Measurements from ENCODE around the gene ZGPAT.

The ZGPAT gene

GRCh38 chr20:63689046-63690002, 18.5 kb upstream of the ZGPAT start:
- H3K27ac ChIP-seq: no peak overlapping the region
- no peak for DNase-seq (ENCODE audit: low read depth, low spot score)
- no peak overlapping the region for H3K9ac ChIP-seq (ENCODE audit: insufficient read length)
- no peaks in the 10 kb centered on the region for H3K9me3 ChIP-seq (ENCODE audit: low read depth, low read length)
- no peak overlapping the region for H3K4me3 ChIP-seq
- H3K36me3 ChIP-seq (ENCODE audit: insufficient read depth, low read length): no peaks in the 10 kb centered on the region
- TF ChIP-seq FOXP2 (optimal IDR thresholded peaks at IDR 0.05; ENCODE audit: control extremely low read depth, extremely low read length, insufficient read depth): no peak
- no peak for TF ChIP-seq EZH2 (IDR thresholded peaks at IDR 0.05)
- TF ChIP-seq POLR2AphosphoS5 (IDR thresholded peaks at IDR 0.05; ENCODE audit: borderline replicate concordance, low read depth, low read length): no peak

GRCh38 chr20:63690003-63690897, 17.6 kb upstream of the ZGPAT start:
- no peaks in the 10 kb centered on the region for H3K36me3 ChIP-seq (ENCODE audit: insufficient read depth, low read length)
- H3K4me3 ChIP-seq: no peak overlapping the region
- no peak for DNase-seq (ENCODE audit: low read depth, low spot score)
- H3K9ac ChIP-seq (ENCODE audit: insufficient read length): no peak overlapping the region
- TF ChIP-seq POLR2AphosphoS5 (IDR thresholded peaks at IDR 0.05; ENCODE audit: borderline replicate concordance, low read depth, low read length): no peak
- no peak for TF ChIP-seq EZH2 (IDR thresholded peaks at IDR 0.05)
- no peak for TF ChIP-seq FOXP2 (optimal IDR thresholded peaks at IDR 0.05; ENCODE audit: control extremely low read depth, extremely low read length, insufficient read depth)
- H3K9me3 ChIP-seq (ENCODE audit: low read depth, low read length): no peaks in the 10 kb centered on the region
- no peak overlapping the region for H3K27ac ChIP-seq

GRCh38 chr20:63690898-63691710, 16.7 kb upstream of the ZGPAT start:
- Histone ChIP-seq H3K27ac (no peak overlapping the region), H3K4me3 (no peak overlapping the region), H3K36me3 (ENCODE audit: insufficient read depth, low read length) (no peaks in the 10 kb centered on the region), H3K9ac (ENCODE audit: insufficient read length) (no peak overlapping the region), H3K9me3 (ENCODE audit: low read depth, low read length) (no peaks in the 10 kb centered on the region)
- TF ChIP-seq POLR2AphosphoS5 (IDR thresholded peaks at IDR 0.05; ENCODE audit: borderline replicate concordance, low read depth, low read length): no peak
- no peak for TF ChIP-seq EZH2 (IDR thresholded peaks at IDR 0.05)
- DNase-seq (ENCODE audit: low read depth, low spot score): no peak

- no peak for DNase-seq (ENCODE audit: low read depth, low spot score)
- TF ChIP-seq EZH2 (IDR thresholded peaks at IDR 0.05): no peak
- no peak for TF ChIP-seq POLR2AphosphoS5 (IDR thresholded peaks at IDR 0.05; ENCODE audit: borderline replicate concordance, low read depth, low read length)
- no peak for TF ChIP-seq FOXP2 (optimal IDR thresholded peaks at IDR 0.05; ENCODE audit: control extremely low read depth, extremely low read length, insufficient read depth)
- no peak overlapping the region for H3K27ac ChIP-seq
- H3K9me3 ChIP-seq (ENCODE audit: low read depth, low read length): no peaks in the 10 kb centered on the region
- no peaks in the 10 kb centered on the region for H3K36me3 ChIP-seq (ENCODE audit: insufficient read depth, low read length)
- no peak overlapping the region for H3K4me3 ChIP-seq
- H3K9ac ChIP-seq (ENCODE audit: insufficient read length): no peak overlapping the region
These were observed 16.0 kb upstream of the ZGPAT start for GRCh38 chr20:63691711-63692435.

- Histone ChIP-seq H3K36me3 (ENCODE audit: insufficient read depth, low read length) (no peaks in the 10 kb centered on the region), H3K9ac (ENCODE audit: insufficient read length) (no peak overlapping the region), H3K27ac (0 out of 2 replicates have a peak overlapping the region, but pooled peaks have one; percentile 13), H3K9me3 (ENCODE audit: low read depth, low read length) (no peaks in the 10 kb centered on the region), H3K4me3 (no peak overlapping the region)
- TF ChIP-seq EZH2 (IDR thresholded peaks at IDR 0.05) (no peak), POLR2AphosphoS5 (IDR thresholded peaks at IDR 0.05; ENCODE audit: borderline replicate concordance, low read depth, low read length) (no peak)
- DNase-seq (ENCODE audit: low read depth, low spot score): no peak
These were observed 15.3 kb upstream of the ZGPAT start for GRCh38 chr20:63692436-63693082.

- H3K9ac ChIP-seq (ENCODE audit: insufficient read length): no peak overlapping the region
- no peak for TF ChIP-seq EZH2 (IDR thresholded peaks at IDR 0.05)
- TF ChIP-seq POLR2AphosphoS5 (IDR thresholded peaks at IDR 0.05; ENCODE audit: borderline replicate concordance, low read depth, low read length): no peak
- TF ChIP-seq FOXP2 (optimal IDR thresholded peaks at IDR 0.05; ENCODE audit: control extremely low read depth, extremely low read length, insufficient read depth): no peak
- H3K4me3 ChIP-seq: no peak overlapping the region
- DNase-seq (ENCODE audit: low read depth, low spot score): no peak
- 0 out of 2 replicates have a peak overlapping the region, but pooled peaks have one; percentile 13 for H3K27ac ChIP-seq
- H3K36me3 ChIP-seq (ENCODE audit: insufficient read depth, low read length): no peaks in the 10 kb centered on the region
- H3K9me3 ChIP-seq (ENCODE audit: low read depth, low read length): no peaks in the 10 kb centered on the region
These were observed 14.6 kb upstream of the ZGPAT start for GRCh38 chr20:63693083-63693732.

Measured in SK-N-MC (cell line).